Gastroesophageal sphincter (tissue), 3 donors: ENCODE results near the gene TF.

Source experiments
- CTCF ChIP-seq, 4 experiments: fragments of 200-600 bp in 2 of 4; fragments of 450-650 bp in 2 of 4; sonication (generic) in 1 of 4; IDR thresholded peaks; one replicate each; pipeline ENCODE4 v1.5.1; 2017 to 2019; ENCODE audit warnings: antibody characterized with exemption in 4 of 4, mild to moderate bottlenecking in 2 of 4, moderate library complexity in 2 of 4
- EP300 ChIP-seq: sonication (generic); formaldehyde crosslinking; IDR thresholded peaks from one replicate; pipeline ENCODE4 v1.6.1; 2017; ENCODE audit warnings: antibody characterized with exemption, mild to moderate bottlenecking
- POLR2A ChIP-seq, 2 donors: fragments of 450-650 bp; IDR thresholded peaks; one replicate each; pipeline ENCODE4 v1.6.1; 2017; ENCODE audit warnings: antibody characterized with exemption in 2 of 2, mild to moderate bottlenecking in 2 of 2, moderate library complexity in 1 of 2
- POLR2AphosphoS5 ChIP-seq: sonication (generic); formaldehyde crosslinking; IDR thresholded peaks from one replicate; pipeline ENCODE4 v1.6.1; 2017; ENCODE audit warnings: antibody characterized with exemption

- TF ChIP-seq CTCF (IDR thresholded peaks at IDR 0.05) (no peak), POLR2A (IDR thresholded peaks at IDR 0.05) (no peak), POLR2AphosphoS5 (no peak), EP300 (no peak)
Measured at GRCh38 chr3:133747907-133748639, 1.9 kb downstream of the TF start.
